NCI-H774 (cell line): Measurements from ENCODE around the gene IRAK2.
"Not testable (repeated sequence)": the region's sequence is repeated elsewhere in the genome, so short reads cannot be mapped to it uniquely, and the experiment has no call there.

ENCODE experiments used
- DNase-seq: peaks from one replicate; lab custom pipeline; 2025; lab: John Stamatoyannopoulos, UW

The IRAK2 gene

GRCh38 chr3:10160925-10161324, 3.8 kb upstream of the IRAK2 start:
- DNase-seq, result no peak

- no peak for DNase-seq
These were observed 2.5 kb upstream of the IRAK2 start for GRCh38 chr3:10162185-10162584.

GRCh38 chr3:10164201-10164545, 546 bp upstream of the IRAK2 start:
- not testable (repeated sequence) for DNase-seq

- DNase-seq, result no peak
These were observed 1.5 kb downstream of the IRAK2 start for GRCh38 chr3:10166213-10166604.

- no peak for DNase-seq
These were observed 4.3 kb downstream of the IRAK2 start for GRCh38 chr3:10169000-10169496.

- DNase-seq, result no peak
These were observed 6.3 kb downstream of the IRAK2 start for GRCh38 chr3:10170915-10171478.

GRCh38 chr3:10173095-10173925, 8.6 kb downstream of the IRAK2 start:
- no peak for DNase-seq

GRCh38 chr3:10173926-10174435, 9.3 kb downstream of the IRAK2 start:
- no peak for DNase-seq

- not testable (repeated sequence) for DNase-seq
These were observed 10.6 kb downstream of the IRAK2 start for GRCh38 chr3:10175334-10175733.

GRCh38 chr3:10176150-10176549, 11.4 kb downstream of the IRAK2 start:
- not testable (repeated sequence) for DNase-seq

GRCh38 chr3:10177737-10178136, 13.0 kb downstream of the IRAK2 start:
- no peak for DNase-seq

- DNase-seq, result no peak
These were observed 14.2 kb downstream of the IRAK2 start for GRCh38 chr3:10178892-10179291.

- DNase-seq, result no peak
These were observed 15.6 kb downstream of the IRAK2 start for GRCh38 chr3:10180289-10180688.

GRCh38 chr3:10180738-10181295, 16.1 kb downstream of the IRAK2 start:
- DNase-seq, result no peak

GRCh38 chr3:10182950-10183349, 18.2 kb downstream of the IRAK2 start:
- DNase-seq, result no peak

- DNase-seq, result no peak
These were observed 19.5 kb downstream of the IRAK2 start for GRCh38 chr3:10184250-10184649.

- DNase-seq, result no peak
These were observed 21.4 kb downstream of the IRAK2 start for GRCh38 chr3:10185804-10186762.

GRCh38 chr3:10187290-10187876, 22.7 kb downstream of the IRAK2 start:
- DNase-seq, result no peak

GRCh38 chr3:10187944-10188343, 23.2 kb downstream of the IRAK2 start:
- no peak for DNase-seq

- DNase-seq, result no peak
These were observed 24.3 kb downstream of the IRAK2 start for GRCh38 chr3:10188804-10189556.
